Middle frontal gyrus (tissue), 1 donor: Measurements from ENCODE around the gene PTPRT.

Experiments
- DNase-seq: peaks from one replicate; pipeline ENCODE4 v3.0.0-alpha.2; 2015; ENCODE audit warnings: low spot score; ENCODE audit errors: extremely low spot score

The PTPRT gene

DNA sequence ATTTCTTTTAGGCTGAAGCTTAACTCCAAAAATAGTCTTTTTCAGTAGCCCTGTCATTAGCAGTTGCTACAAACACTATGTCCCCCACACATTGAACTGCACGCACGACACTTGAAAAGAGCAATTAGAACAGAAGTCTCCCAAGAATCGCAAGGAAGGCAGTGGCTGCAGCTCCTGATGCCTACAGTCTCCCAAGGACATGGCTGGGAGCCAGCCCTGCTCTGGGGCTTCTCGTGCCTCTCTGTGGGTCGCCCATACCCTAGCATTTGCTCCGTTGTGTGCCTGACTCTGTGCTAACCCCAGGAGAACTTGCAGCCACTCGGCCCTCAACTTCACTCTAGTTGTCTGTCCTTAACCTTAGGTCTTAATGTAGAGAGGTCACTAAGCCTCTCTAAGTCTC is 454.2 kb downstream of the PTPRT start:
- no peak for DNase-seq

DNA sequence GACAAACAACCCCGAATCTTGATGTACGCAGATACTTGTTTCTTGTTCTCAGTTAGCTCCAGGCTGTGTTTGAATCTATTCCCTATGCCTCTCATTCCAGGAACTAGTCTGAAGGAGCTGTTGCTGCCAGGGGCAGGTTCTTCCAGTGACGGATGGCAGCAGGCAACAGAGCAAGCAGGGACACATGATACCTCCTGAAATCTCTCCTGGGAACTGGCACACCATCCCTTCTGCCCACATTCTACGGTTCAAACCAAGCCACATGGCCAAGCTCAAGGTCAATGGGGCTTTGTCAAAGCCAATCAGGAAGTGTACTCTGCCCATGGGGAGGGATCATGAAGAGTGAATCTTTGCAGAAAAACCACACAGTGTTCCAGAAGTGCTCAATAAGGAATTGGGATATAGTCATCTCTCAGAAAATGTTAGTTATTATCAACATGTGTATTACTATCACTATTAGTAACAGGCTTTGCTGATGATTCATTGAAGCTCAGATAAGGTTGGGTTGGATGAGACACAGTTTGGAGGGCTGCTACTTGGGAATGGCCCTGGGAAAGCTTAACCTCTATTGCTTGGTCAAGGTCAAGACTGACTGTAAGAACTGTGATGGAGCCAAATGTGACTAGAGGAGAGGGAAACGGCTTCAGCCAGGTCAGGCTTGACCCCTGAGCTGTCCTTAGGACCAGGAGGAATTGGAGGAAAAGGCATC is 454.9 kb downstream of the PTPRT start:
- DNase-seq: no peak

DNA sequence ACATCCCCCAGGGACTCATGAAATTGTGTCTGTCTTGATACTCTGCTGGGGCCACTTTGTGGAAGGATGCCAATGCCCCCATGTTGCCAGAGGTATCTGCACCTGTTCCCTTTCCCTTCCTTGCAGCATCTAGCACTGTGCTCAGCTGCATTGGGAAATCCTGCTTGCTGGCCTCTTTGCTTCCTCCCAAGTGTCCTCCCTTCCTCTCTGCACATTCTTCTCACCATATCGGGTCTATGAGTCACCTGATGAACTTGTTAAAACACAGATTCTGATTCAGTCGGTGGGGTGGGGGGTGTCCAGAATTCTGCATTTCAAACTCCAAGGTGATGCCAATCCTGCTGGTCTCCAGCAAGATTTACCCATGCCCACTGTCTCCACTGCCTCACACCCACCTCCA is 467.8 kb downstream of the PTPRT start:
- no peak for DNase-seq

DNA sequence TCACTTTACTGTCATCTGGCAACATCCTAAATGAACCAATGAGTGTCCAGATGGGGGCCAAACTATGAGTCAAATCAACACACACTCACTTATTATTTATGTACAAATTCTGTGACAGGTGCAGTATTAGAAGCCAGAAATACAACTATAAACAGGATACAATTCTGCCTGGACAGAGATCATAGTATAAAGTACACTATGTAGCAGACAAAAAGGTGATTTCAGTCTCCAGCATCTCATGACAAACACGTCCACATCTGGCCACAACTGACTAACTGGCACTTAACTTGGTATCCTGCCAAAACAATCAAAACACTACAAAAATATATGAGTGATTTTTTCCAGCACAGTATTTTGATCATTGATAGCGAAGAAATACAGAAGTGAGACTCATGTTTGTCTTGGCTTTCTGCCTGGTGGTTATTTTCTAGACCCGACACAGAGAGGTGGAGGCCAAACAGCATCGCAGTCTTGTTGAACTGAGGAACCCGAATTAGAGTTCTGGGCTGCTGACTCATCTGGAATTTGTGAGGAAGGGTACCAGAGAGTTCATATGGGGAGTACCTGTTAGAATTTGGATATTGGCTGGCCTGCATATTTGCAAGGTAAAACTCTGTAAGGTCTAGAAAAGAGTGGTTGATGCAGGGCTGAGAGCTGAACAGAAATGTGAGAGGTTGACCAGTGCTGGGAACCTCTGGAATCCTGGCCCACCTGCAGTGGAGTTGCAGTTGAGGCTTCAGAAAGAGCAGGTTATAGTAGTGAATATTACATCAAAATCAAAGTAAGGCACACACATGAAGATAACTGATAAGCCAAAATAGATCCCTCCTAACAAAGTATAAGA is 475.2 kb downstream of the PTPRT start:
- no peak for DNase-seq

DNA sequence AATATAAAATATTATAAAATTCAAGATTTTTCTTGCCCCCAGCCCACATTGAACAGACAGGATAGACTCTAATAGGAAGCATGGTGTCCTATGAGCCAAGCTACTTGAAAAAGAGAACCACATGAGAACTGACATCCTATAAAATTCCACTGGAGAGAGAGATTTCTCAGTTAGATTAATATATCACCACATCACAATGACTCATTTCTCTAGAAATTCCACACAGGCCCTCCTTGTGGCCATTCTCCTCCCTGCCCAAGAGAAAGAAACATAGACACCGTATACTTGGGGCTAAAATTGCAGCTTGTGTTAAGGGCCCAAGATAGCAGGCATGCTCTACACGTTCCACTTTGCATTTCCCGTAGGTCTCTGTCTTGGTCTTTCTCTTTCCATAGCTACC is 481.4 kb downstream of the PTPRT start:
- DNase-seq: no peak

DNA sequence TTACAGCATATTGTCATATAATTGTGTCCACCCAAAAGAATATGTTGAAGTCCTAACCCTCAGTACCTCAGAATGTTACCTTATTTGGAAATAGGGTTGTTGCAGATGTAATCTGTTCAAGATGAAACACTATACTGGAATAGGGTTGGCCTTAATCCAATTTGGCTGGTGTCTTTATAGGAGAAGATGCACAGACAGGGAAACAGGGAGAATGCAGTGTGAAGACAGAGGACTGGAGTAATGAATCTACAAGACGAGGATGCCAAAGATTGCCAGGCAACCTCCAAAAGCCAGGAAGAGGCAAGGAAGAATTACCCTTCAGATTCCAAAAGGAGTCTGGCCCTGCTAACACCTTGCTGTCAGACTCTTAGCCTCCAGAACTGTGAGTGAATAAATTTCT is 482.9 kb downstream of the PTPRT start:
- no peak for DNase-seq

DNA sequence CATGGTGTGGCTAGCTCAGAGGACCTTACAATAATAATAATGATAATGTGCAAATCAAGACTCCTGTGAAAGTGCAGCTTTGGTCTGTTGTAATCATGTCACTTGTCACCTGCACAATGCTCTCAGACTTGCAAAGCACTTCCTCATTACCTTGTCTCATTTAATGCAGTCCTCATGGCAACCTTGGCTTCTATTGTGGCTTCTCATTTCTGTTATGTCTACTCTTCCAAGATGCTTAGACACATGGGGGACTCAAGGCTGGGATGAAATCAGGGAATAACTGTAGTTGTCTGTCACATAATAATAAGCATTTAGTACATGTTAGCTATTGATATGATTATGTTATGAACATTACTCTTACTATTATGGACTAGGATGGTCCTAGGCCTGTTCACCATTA is 484.2 kb downstream of the PTPRT start:
- no peak for DNase-seq

DNA sequence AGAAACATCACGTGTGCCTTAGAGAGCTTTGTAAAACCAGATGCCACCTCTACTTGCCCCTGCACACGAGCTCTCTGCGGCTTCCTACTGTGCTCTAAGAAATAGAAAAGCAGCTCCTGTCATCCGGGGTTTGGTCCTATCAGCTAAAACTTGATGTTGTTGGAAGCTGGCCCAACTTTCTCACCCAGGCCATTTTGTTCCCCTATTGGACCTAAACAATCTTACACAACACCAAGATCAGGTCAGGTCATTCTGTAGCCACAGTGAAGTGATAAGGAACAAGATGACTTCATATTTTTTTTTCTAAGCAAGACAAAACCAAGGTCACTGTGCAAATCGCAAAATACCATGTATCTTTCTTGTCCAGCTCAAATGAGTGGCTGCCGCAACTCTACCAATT is 486.0 kb downstream of the PTPRT start:
- DNase-seq: no peak

DNA sequence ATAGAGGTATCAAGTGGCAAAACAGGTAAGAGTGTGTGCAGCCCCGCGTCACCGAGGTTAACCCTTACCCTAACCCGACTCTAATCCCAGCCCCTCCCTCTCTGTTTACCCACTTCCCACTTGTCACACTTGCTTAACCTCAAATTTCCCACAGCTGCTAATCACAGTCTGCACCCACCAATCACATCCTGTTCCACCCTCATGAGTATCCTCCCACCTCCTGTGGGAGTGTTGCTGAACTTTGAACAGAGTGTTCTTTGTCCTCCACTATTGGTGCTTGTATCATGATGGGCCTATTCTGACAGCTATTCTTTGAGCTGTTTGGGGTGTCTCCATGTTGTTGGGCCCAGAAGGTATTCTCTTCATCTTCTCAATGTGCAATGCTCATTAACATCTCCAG is 487.8 kb downstream of the PTPRT start:
- DNase-seq: no peak

DNA sequence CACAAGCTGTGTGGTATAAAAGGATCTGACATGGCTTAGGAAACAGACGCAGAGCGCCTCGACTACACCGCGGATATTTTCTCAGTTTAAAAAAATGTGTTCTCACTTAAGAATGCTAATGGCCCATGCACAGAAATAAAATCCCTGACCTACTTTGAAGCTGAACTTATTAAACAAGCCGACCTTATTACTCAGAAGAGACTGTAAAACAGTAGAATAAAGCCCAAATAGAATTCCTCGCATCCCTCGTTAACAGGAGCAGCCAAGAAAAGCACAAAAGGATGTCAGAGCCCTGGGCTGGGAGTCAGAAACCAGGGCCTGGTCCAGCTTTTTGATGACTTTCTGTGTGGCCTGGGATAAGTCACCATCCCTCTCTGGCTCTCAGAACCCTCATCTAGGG is 489.3 kb downstream of the PTPRT start:
- no peak for DNase-seq

DNA sequence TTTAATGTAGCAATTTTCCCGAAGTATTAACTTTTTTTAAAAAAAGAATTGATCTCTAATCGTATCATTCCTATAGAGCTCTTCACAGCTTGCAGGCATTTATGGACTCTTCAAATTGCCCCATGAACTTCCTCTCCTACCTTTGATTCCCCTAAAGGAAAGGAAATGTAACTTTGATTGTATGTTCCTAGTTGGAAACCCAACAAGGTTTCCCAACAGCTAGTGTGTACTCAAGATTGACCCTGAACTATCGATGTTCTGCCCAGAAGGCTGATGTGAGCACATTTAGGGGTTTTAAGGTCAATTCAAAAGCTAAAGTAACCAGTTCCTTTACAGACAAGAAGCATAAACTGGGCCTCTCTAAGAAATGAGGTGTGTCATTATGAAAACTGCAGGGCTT is 491.7 kb downstream of the PTPRT start:
- DNase-seq: no peak

DNA sequence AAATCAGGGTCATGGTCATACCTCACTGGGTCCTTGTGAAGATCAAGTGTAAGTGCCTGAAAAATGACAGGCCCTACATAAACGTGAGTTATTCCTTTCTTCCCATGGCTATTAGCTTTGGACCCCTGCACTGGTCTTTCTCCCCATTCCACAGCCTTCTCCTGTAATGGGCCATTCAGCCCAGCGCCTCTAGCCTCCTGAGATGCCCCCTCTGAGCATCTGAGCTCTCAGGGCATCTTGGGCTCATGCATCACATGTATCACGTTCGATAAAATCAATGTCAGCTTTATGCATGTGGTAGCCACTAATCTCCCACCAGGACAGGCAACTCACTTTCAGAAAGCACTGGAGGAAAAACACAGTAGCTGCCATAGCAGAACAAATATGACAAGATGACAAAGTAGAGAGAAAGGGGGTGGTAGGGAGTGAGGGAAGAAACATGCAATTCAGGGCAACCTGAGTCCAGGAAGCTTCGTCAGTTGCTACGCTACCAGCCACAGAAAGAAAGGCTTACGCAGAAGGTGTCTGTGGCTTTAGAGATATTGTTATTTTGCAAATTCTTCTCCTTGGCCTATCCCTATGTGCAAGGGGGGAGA is 498.8 kb downstream of the PTPRT start:
- no peak for DNase-seq

DNA sequence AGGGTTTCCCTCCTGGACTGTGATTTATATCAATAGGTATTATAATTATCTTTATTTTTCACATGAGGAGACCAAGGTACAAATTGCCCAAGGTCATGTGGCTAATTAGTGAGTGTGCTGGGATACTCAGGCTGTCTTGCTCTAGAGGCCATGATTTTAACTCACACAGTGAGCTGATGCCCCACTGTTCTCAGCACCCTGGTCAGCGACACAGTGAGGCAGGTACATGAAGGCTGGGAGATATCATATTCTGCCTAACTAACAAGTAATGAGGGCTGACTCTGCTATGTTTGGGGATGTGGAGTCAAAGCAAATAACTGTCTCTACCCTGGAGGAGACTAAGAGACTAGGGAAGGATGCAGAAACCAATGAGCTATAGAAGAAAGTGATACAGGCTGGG is 501.1 kb downstream of the PTPRT start:
- DNase-seq: no peak

DNA sequence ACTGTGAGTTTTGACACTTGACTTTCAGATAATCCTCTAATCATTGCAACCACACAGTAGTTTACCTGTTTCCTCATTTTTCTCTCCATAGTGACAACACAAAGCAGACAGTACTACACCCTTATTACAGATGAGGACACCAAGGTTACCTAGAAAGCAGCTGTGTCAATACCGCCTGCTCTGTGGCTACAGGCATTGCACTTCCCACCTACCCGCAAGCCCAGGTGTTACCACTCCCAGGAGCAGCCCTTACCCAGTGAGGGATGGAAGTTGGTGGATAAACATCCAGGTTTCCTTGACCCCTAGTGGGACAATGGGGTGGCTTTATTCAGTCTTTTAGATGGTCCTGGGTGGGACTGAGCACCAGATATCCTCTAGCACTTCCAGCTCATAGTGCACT is 503.6 kb downstream of the PTPRT start:
- DNase-seq: no peak

DNA sequence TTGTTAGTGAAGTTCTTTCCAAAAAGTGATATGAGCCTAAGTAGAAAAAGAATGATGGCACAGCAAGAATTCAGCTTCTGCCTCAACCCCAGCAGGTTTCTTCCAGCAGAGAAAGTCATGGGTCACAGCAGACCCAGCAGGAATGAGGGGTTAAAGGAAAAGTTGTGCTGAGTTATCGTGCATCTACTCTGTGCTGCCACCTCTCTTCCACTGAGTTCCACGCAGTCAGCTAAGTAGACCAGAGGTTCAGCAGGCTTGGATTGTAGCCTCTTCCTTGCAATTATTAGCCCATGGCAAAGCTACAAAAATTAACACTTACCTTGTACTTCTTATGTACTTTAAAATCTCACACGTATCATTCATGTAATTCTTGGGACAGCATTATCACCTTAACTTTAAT is 510.8 kb downstream of the PTPRT start:
- no peak for DNase-seq

DNA sequence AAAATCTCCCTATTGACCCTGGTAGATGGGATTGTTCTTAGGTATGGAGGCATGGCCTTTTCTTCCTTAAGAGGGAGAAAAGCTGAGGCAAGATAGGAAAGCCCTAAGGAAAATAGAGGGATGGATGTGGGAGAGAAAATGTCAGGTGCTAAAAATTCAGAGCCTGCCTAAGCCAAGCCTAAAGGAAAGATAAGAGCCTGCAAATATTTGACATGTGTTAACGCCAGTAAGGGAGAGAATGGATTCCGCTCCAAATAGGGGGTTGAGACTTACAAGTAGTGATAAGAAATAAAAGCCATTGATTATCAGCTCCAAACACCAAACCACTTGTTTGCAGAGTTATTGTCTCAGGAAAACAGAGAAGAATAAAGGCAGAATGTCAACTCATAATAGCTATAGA is 533.6 kb downstream of the PTPRT start:
- DNase-seq: no peak

DNA sequence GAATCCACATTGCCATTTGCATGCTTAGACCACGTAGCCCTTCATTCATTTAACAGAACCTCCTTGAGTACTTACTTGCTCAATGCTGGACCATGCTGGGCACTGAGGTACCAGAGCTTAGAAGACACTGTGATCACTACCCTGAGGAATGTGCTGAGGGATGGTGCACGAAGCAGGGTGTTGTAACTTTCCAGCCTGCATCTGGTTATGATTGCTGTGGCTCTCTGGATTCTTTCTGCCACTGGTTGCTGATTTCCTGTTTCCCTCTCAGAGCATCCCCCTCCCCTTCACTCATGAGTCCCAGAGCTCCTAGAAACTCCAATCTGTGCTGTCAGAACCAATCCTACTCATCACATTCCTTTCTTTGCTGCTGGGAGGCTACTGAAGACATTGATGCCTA is 537.4 kb downstream of the PTPRT start:
- no peak for DNase-seq

DNA sequence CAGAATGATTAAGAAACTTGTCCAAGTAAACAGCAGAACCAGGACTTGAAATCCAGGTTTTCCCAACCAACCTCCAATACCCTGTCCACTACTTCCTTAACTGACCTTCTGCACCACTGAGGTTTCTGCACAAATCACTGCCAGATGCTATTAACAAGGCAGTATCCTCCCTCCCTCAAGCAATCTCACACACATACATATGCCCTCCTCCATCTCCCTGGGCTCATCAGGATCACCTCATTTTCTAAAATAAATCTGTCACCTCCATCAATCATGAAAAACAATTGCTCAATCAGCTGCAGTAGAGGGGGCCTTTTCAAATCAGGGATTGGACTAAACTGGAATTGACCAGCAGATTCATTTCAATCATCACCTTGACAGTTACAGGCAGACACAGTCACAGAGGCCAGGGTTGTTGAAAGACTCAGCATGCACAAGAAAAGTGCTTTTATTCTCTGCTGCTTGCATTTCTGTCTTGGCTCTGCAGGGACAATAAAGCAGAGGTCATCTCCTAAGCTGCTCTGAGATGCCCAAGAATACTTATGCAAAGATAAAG is 539.4 kb downstream of the PTPRT start:
- DNase-seq: no peak

DNA sequence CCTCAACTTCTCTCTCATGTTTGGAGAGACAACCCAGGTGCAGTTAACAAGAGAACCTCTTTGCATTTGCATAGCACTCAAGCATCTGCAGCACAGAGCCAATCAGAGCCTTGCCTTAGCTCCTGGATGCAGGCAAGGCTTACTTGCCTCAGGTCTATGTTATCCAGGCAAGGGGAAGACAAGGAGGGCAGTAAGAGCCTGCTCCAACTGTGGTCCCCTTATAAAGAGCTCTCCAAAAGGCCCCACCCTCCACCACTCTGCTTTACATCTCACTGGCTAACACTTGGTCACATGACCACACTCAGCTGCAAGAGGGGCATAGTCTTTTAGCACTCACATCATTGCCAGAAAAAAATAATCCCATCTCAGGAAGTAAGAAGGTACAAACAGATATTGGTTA is 540.0 kb downstream of the PTPRT start:
- no peak for DNase-seq

DNA sequence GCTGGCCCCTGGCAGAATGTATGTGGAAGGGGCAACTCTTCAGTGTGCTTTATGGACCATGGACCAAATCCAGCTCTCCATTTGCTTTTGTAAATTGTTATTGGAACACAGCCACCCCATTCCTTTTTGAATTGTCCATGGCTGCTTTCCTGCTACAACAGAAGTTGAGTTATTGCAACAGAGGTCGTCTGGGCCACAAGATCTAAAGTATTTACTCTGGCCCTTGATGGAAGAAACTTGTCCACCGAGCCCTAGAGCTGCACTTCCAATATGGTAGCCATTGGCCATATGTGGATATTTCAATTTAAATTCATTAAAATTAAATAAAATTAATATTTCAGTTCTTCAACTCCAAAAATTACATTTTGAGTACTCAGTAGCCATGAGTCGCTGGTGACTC is 543.5 kb downstream of the PTPRT start:
- no peak for DNase-seq

DNA sequence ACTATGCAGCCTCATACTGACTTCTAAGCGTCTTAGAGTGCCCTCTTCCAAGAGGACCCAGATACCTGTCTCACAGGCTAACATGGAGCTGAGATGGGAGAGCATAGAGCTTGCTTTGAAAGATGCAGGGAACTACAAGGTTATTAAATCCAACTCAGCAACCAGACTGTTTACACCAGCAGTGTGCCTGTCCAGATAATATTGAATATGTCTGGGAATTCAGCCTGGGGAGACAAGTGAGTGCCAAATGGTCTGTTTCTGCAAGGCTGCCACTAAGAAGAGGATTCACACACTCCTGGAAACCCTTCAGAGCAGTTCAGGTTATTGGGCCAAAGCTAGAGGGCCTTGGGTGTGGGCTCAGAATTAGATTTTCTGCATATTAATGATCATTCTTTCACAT is 547.8 kb downstream of the PTPRT start:
- DNase-seq: no peak

DNA sequence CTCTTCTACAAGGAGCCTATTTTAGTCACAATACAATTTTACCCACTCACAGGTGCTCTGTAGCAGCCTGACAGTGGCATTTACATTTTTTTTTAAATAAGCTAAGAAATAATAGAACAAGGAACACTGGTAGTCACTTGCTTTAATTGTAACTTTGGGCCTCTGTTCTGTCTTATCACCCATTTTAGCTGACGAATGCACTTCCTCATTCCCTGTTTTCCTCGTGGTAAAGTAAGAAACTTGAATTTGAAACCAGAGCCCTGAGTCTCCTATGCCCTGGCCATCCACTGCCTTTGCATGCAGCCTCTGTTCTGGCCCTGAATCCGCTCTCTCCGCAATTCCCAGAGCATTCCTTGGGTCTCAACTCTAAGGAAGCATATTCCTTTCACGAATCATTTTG is 550.6 kb downstream of the PTPRT start:
- no peak for DNase-seq
